WTC11 (cell line): Measurements from ENCODE around the gene B4GALNT3. TPM values are rescaled to one million over a fixed set of nuclear protein-coding genes. Genes with fewer than 3 reads are reported as not detected.

Source experiments
- ATAC-seq: fragments of 200-7000 bp; cut with Tn5 transposase; 2 replicates; pipeline ENCODE4 v1.10.0; 2021; ENCODE audit warnings: mild to moderate bottlenecking, moderate library complexity
- CTCF ChIA-PET: fragments of 300-600 bp; sonication (Branson Sonifier 250); formaldehyde crosslinking; loops from one replicate; lab custom pipeline; 2021; ENCODE audit warnings: antibody characterized with exemption; lab: Charles Lee
- POLR2A ChIA-PET: fragments of 350-600 bp; sonication (Branson Sonifier 250); formaldehyde crosslinking; loops from one replicate; lab custom pipeline; 2021; ENCODE audit warnings: antibody characterized with exemption; lab: Charles Lee
- DNase-seq: peaks from one replicate; pipeline ENCODE4 v3.0.0; 2021; ENCODE audit warnings: low spot score
- H3K27ac Mint-ChIP-seq: 2 replicates; pipeline ENCODE4 v1.8.0; 2021; ENCODE audit warnings: mixed read lengths
- H3K27me3 Mint-ChIP-seq: 2 replicates; pipeline ENCODE4 v1.8.0; 2021; ENCODE audit warnings: low read depth, mild to moderate bottlenecking, moderate library complexity, mixed read lengths
- H3K36me3 Mint-ChIP-seq: 2 replicates; pipeline ENCODE4 v1.8.0; 2021; ENCODE audit warnings: mixed read lengths
- H3K4me1 Mint-ChIP-seq: 2 replicates; pipeline ENCODE4 v1.8.0; 2022; ENCODE audit warnings: mixed read lengths
- H3K4me3 Mint-ChIP-seq: 2 replicates; pipeline ENCODE4 v1.8.0; 2021; ENCODE audit warnings: mild to moderate bottlenecking, moderate library complexity, mixed read lengths
- H3K9me3 Mint-ChIP-seq: 2 replicates; pipeline ENCODE4 v1.8.0; 2021; ENCODE audit warnings: mixed read lengths
- CBFB ChIP-seq: sonication (generic); formaldehyde crosslinking; IDR thresholded peaks from 2 replicates; pipeline ENCODE4 v1.8.1; 2022; ENCODE audit warnings: mild to moderate bottlenecking, low read depth, missing genetic modification reagents
- CREB1 ChIP-seq: sonication (generic); formaldehyde crosslinking; IDR thresholded peaks from 2 replicates; pipeline ENCODE4 v1.8.0; 2023; ENCODE audit warnings: mild to moderate bottlenecking, missing genetic modification reagents
- HMGA2 ChIP-seq: fragments of 250-450 bp; sonication (Bioruptor Pico); IDR thresholded peaks from 2 replicates; pipeline ENCODE4 v1.4.0; 2021; ENCODE audit warnings: mild to moderate bottlenecking, moderate library complexity
- JAZF1 ChIP-seq: fragments of 250-450 bp; sonication (Bioruptor Pico); IDR thresholded peaks from 2 replicates; pipeline ENCODE4 v1.9.0; 2021; ENCODE audit warnings: moderate library complexity, mild to moderate bottlenecking, inconsistent platforms
- KAT7 ChIP-seq: sonication (generic); formaldehyde crosslinking; IDR thresholded peaks from 2 replicates; pipeline ENCODE4 v1.8.1; 2023; ENCODE audit warnings: missing genetic modification reagents, mild to moderate bottlenecking, borderline replicate concordance
- NFYB ChIP-seq: sonication (generic); formaldehyde crosslinking; conservative IDR thresholded peaks from 2 replicates; pipeline ENCODE4 v1.8.0; 2022; ENCODE audit warnings: low read depth, missing genetic modification reagents
- RELA ChIP-seq: sonication (generic); formaldehyde crosslinking; IDR thresholded peaks from 2 replicates; pipeline ENCODE4 v1.8.1; 2022; ENCODE audit warnings: missing genetic modification reagents, mild to moderate bottlenecking, borderline replicate concordance
- total RNA-seq: library from RNA; stranded (reverse); gene quantifications from 3 replicates; pipeline ENCODE4 v1.2.3, GENCODE V29; 2021
- TF ChIP-seq, protein P1 (sequence below): sonication (generic); formaldehyde crosslinking; IDR thresholded peaks from 2 replicates; pipeline ENCODE4 v1.8.1; 2022; ENCODE audit warnings: low read depth, mild to moderate bottlenecking, moderate library complexity, missing genetic modification reagents, borderline replicate concordance
- TF ChIP-seq, protein P2 (sequence below): sonication (generic); formaldehyde crosslinking; IDR thresholded peaks from 2 replicates; pipeline ENCODE4 v1.8.0; 2023; ENCODE audit warnings: missing genetic modification reagents
- TF ChIP-seq, protein P3 (sequence below): fragments of 250-450 bp; sonication (Bioruptor Pico); conservative IDR thresholded peaks from 2 replicates; pipeline ENCODE4 v1.9.0; 2021; ENCODE audit warnings: mild to moderate bottlenecking
- TF ChIP-seq, protein P4 (sequence below): fragments of 200-600 bp; IDR thresholded peaks from 2 replicates; pipeline ENCODE4 v1.8.0; 2022; ENCODE audit warnings: antibody characterized with exemption
- TF ChIP-seq, protein P5 (sequence below): sonication (generic); formaldehyde crosslinking; IDR thresholded peaks from 2 replicates; pipeline ENCODE4 v1.8.1; 2023; ENCODE audit warnings: mild to moderate bottlenecking, missing genetic modification reagents, moderate library complexity
- TF ChIP-seq, protein P6 (sequence below): sonication (generic); formaldehyde crosslinking; IDR thresholded peaks from 2 replicates; pipeline ENCODE4 v1.8.1; 2023; ENCODE audit warnings: mild to moderate bottlenecking, missing genetic modification reagents, moderate library complexity
- TF ChIP-seq, protein P7 (sequence below): fragments of 250-450 bp; sonication (Bioruptor Pico); IDR thresholded peaks from 2 replicates; pipeline ENCODE4 v2.1.2; 2022; ENCODE audit warnings: mild to moderate bottlenecking, moderate library complexity

Gene B4GALNT3
- total RNA-seq, 1 experiment from 2014 or later = 19.0 TPM

DNA sequence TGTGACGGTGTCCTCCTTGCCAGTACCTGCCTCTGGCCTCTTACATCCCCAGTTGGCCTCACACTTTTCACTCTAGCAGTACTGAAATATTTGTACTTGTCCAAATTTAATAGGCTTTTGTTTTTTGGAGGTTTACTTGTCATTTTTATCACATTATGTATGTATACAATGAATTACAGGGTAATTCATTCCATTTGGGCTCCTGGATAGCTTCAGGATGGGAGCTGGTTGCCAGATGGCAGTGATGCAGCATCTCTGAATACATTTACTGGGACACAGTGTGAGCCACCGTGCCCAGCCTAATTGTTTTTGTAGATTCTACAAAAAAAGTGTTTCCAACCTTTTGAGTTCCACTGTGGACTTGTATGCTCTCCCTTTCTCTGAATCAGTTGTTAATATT is 44.9 kb upstream of the B4GALNT3 start (continued):
- TF ChIP-seq, protein P1, sequence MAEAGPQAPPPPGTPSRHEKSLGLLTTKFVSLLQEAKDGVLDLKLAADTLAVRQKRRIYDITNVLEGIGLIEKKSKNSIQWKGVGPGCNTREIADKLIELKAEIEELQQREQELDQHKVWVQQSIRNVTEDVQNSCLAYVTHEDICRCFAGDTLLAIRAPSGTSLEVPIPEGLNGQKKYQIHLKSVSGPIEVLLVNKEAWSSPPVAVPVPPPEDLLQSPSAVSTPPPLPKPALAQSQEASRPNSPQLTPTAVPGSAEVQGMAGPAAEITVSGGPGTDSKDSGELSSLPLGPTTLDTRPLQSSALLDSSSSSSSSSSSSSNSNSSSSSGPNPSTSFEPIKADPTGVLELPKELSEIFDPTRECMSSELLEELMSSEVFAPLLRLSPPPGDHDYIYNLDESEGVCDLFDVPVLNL (CRISPR knock-in tag) = no peak
- TF ChIP-seq, protein P2, sequence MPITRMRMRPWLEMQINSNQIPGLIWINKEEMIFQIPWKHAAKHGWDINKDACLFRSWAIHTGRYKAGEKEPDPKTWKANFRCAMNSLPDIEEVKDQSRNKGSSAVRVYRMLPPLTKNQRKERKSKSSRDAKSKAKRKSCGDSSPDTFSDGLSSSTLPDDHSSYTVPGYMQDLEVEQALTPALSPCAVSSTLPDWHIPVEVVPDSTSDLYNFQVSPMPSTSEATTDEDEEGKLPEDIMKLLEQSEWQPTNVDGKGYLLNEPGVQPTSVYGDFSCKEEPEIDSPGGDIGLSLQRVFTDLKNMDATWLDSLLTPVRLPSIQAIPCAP (CRISPR knock-in tag) = no peak
- TF ChIP-seq JAZF1 (no peak), HMGA2 (CRISPR knock-in tag) (no peak)
- TF ChIP-seq, all 79 proteins: peak for 0

DNA sequence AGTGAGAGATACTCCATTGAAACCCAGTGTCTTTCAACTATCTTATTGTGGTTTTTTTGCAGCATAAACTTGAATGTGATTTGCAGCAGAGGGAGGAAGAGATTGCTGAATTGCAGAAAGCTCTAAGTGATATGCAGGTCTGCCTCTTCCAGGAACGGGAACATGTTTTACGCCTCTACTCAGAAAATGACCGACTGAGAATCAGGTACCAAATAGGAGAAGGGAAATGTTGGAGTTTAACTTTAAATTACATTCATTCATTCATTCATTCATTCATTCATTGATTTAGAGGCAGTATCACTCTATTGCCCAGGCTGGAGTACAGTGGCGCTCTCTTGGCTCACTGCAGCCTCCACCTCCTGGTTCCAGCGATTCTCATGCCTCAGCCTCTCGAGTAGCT is 41.3 kb upstream of the B4GALNT3 start:
- no peak overlapping the region for H3K27ac Mint-ChIP-seq
- H3K9me3 Mint-ChIP-seq = no peaks in the 10 kb centered on the region
- ATAC-seq (no peak), DNase-seq (no peak)
- TF ChIP-seq, protein P3, sequence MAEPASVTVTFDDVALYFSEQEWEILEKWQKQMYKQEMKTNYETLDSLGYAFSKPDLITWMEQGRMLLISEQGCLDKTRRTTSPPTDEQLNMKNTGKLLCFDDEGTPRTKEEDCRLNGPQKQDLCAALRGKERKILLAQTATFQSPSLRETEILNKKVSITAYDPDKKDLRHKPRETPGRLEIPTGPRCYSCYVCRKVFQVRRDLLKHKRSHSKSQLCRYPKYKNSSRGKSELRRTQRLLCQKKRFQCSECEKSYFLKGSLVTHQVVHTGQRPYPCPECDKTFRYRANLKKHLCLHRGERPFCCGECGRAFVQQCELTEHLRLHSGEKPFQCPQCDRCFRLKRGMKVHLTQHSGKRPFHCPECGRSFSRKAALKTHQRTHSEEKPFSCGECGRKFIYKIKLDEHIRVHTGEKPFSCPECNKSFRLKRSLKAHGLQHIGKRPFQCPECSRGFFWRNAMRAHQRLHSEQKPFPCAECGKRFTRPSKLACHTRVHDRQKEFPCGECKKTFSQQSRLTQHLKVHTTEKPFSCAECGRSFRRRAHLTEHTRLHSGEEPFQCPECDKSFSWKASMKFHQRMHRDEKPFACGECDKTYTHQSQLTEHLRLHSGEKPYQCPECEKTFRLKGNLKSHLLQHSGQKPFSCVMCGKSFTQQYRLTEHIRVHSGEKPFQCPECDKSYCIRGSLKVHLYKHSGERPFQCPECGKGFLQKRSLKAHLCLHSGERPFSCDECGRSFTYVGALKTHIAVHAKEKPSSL (CRISPR knock-in tag) = no peak
- TF ChIP-seq JAZF1 (no peak), KAT7 (no peak), CBFB (CRISPR knock-in tag) (no peak), NFYB (CRISPR knock-in tag) (no peak), RELA (CRISPR knock-in tag) (no peak), CREB1 (CRISPR knock-in tag) (no peak)
- TF ChIP-seq, protein P1 (CRISPR knock-in tag) = no peak
- TF ChIP-seq, protein P4, sequence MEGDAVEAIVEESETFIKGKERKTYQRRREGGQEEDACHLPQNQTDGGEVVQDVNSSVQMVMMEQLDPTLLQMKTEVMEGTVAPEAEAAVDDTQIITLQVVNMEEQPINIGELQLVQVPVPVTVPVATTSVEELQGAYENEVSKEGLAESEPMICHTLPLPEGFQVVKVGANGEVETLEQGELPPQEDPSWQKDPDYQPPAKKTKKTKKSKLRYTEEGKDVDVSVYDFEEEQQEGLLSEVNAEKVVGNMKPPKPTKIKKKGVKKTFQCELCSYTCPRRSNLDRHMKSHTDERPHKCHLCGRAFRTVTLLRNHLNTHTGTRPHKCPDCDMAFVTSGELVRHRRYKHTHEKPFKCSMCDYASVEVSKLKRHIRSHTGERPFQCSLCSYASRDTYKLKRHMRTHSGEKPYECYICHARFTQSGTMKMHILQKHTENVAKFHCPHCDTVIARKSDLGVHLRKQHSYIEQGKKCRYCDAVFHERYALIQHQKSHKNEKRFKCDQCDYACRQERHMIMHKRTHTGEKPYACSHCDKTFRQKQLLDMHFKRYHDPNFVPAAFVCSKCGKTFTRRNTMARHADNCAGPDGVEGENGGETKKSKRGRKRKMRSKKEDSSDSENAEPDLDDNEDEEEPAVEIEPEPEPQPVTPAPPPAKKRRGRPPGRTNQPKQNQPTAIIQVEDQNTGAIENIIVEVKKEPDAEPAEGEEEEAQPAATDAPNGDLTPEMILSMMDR = no peak
- TF ChIP-seq, protein P5, sequence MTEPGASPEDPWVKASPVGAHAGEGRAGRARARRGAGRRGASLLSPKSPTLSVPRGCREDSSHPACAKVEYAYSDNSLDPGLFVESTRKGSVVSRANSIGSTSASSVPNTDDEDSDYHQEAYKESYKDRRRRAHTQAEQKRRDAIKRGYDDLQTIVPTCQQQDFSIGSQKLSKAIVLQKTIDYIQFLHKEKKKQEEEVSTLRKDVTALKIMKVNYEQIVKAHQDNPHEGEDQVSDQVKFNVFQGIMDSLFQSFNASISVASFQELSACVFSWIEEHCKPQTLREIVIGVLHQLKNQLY (CRISPR knock-in tag) = no peak
- TF ChIP-seq, protein P6, sequence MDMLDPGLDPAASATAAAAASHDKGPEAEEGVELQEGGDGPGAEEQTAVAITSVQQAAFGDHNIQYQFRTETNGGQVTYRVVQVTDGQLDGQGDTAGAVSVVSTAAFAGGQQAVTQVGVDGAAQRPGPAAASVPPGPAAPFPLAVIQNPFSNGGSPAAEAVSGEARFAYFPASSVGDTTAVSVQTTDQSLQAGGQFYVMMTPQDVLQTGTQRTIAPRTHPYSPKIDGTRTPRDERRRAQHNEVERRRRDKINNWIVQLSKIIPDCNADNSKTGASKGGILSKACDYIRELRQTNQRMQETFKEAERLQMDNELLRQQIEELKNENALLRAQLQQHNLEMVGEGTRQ (CRISPR knock-in tag) = no peak
- TF ChIP-seq, protein P7, sequence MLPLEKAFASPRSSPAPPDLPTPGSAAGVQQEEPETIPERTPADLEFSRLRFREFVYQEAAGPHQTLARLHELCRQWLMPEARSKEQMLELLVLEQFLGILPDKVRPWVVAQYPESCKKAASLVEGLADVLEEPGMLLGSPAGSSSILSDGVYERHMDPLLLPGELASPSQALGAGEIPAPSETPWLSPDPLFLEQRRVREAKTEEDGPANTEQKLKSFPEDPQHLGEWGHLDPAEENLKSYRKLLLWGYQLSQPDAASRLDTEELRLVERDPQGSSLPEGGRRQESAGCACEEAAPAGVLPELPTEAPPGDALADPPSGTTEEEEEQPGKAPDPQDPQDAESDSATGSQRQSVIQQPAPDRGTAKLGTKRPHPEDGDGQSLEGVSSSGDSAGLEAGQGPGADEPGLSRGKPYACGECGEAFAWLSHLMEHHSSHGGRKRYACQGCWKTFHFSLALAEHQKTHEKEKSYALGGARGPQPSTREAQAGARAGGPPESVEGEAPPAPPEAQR = no peak
- CTCF ChIA-PET = no interaction called here
- no peaks in the 10 kb centered on the region for H3K27me3 Mint-ChIP-seq
- H3K4me3 Mint-ChIP-seq = no peak overlapping the region
- peaks cover 55% of the 10 kb centered on the region for H3K36me3 Mint-ChIP-seq
- H3K4me1 Mint-ChIP-seq = no peaks in the 10 kb centered on the region
- POLR2A ChIA-PET = no interaction called here
